GM19240 (cell line): ENCODE results near the gene GRK5.

ENCODE experiments used
- DNase-seq: peaks from one replicate; pipeline ENCODE4 v3.0.0; 2011; ENCODE audit warnings: low spot score; ENCODE audit not compliant: insufficient read length

The GRK5 gene

DNA sequence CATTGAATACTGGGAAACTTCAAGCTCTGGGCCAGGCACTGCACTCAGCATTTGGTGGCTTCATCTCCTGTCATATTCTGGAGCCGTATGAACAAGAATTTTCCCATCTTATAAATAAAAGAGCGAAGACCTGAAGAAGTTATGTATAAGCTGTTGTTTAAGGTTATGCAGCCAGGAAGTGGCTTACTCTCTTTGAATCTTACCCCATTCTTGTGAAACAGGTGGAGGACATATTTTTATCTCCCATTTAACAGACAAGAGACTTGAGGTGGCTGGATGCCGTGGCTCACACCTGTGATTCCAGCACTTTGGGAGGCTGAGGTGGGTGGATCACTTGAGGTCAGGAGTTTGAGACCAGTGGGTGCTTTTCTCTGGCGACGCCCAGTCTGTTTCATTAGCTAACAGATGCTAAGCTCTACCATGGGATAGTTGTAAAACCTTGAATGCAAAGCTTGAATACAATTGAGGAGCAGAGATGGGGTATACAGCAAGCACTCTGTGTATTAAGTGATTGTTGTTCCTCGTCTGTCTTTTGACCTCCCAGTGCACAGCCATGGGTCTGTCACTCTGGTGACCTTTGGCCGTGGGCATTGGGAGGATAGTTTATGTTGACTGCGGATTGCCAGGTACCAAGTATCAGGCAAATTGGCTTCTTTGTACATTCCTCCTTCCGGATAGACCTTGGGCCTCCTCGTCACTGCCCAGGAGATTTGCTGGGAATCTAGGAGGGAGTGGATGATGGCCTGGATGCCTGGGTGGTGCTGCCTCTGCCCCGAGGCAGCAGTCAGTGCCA lies 85.8 kb downstream of the GRK5 start:
- no peak for DNase-seq

- no peak for DNase-seq
Measured at GRCh38 chr10:119296703-119297102, 89.3 kb downstream of the GRK5 start.

DNA sequence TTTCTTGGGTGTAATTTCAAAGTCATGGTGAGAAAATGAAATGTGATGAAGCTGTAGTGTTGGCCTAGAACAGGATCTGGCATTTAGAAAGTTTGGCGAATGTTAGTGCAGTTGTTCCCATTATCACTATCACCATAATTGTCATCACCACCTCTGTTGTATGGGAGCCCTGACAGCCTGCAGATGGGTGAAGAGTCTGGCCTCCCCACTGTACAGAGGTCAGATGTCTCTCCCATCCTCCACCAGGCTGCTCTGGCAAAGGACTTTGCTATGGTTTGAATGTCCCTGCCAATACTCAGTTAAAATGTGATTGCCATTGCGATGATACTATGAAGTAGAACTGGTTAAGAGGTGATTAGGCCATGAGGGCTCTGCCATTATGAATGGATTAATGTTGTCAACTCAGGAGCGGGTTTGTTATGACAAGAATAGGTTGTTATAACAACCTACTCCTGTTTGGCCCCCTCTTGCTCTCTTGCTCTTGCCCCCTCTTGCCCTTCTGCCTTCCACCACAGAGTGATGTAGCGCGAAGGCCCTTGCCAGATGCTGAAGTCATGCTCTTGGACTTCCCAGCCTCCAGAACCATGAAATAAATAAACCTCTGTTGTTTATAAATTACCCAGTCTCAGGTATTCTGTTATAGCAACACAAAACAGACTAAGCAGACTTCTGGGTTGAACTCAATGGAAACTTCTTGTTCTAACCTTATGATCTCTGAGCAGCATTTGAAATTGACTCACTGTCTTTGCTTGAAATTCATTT lies 90.0 kb downstream of the GRK5 start:
- DNase-seq = no peak

DNA sequence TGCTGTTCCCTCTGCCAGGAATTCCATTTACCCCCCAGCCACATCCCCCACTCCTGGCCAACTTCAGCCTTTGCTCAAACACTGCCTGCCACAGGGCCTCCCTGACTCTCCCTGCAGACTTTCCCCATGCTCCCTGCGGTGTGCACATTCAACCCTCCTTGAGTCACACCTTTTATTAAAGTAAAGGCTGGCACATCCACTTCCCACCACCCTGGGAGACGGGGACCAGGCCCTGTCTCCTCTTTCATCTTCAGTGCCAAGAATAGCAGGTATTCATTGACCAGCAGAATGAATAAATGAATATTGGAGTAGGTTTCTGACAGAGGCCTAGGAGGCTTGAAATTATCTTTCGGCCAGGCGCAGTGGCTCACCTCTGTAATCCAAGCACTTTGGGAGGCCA lies 91.4 kb downstream of the GRK5 start:
- DNase-seq = no peak

DNA sequence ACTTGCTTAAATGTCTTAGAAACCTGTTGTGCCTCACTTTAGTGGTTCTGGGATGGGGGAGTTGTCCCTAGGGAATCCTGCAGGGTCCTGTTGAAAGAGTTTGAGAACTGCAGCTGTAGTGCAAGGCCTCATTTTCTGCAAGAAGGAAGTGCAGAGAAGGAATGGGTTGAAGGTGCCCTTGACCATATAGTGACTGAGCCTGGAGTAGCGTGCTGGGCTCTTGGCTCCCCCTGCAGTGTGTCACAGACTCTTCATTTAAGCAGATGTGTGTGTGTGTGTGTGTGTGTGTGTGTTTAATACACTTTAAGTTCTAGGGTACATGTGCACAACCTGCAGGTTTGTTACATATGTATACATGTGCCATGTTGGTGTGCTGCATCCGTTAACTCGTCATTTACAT lies 92.2 kb downstream of the GRK5 start:
- DNase-seq = no peak

DNA sequence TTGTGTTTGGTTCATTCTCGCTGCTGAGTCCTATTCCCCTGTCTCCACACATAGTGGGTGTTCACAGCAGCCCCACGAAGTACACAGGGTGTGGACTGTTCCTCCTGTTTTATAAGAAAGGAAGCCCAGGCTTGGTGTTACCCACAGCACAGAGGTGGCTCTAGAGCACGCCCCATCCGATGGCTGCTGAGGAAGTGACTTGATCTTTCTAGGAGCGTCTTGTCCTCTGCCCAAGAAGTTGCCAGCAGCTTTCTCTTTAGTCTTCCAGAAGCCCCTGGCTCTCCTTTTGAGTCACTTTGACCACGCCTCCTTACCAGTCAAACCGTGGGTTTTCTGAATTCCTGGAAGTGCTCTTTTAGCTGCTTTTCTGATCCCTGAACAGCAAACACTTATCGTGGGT lies 94.0 kb downstream of the GRK5 start:
- DNase-seq = no peak

GRCh38 chr10:119302172-119302571 lies 94.8 kb downstream of the GRK5 start:
- DNase-seq = no peak

- no peak for DNase-seq
Measured at GRCh38 chr10:119302591-119303253, 95.4 kb downstream of the GRK5 start.

- no peak for DNase-seq
Measured at GRCh38 chr10:119303886-119304285, 96.5 kb downstream of the GRK5 start.

DNA sequence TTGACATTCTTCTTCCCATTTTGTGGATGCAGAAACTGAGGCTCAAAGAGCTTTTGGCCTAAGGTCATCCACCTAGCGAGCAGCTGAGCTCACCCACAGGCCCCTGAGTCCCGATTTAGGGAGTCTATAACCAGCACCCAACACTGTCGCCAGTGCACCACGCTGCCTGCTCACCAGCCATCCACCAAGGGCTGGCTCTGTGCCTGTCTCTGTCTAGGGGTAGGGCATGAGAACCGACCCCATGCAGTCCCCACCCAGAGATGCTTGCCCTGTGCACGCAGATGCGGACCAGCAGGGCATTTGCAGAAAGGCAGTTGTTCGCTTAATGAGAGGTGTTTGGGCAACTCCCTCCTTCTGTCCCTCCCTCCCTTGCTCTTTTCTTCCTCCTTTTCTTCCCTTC lies 97.2 kb downstream of the GRK5 start:
- DNase-seq = no peak

DNA sequence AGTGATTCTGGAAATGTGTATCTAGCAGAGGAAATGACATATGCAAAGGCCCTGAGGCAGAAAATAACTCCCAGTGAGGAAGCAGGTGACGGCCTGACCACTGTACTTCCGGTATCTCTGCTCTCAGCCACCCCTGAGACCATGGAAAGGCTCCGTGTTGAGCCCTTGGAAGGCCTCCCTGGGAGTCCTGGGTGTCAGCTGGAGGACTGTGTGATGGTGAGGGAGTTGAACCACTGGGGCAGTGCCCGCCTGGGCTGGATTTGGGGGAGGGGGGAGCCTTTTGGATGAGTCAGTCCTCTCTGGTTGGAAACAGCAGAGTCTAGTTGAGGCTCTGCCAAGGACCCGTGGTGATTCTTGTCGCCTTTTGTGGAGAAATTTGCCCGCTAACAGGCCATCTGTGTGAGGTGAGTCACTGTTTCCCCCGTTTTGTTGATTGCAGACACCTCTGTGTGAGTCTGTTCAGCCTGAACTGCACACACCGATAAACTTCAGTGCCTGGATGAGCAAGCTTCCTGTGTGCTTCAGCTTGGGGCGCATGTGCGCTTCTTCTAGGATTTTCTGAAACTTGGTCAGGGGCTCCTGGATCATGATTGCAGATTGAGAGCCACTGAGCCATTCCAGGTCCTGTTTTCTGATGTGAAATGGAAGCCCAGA lies 98.6 kb downstream of the GRK5 start:
- DNase-seq = peak; percentile 45

GRCh38 chr10:119306514-119306951 lies 99.2 kb downstream of the GRK5 start:
- peak; percentile 84 for DNase-seq

GRCh38 chr10:119306986-119307392 lies 99.6 kb downstream of the GRK5 start:
- DNase-seq = no peak

- DNase-seq = no peak
Measured at GRCh38 chr10:119308089-119308488, 100.7 kb downstream of the GRK5 start.

DNA sequence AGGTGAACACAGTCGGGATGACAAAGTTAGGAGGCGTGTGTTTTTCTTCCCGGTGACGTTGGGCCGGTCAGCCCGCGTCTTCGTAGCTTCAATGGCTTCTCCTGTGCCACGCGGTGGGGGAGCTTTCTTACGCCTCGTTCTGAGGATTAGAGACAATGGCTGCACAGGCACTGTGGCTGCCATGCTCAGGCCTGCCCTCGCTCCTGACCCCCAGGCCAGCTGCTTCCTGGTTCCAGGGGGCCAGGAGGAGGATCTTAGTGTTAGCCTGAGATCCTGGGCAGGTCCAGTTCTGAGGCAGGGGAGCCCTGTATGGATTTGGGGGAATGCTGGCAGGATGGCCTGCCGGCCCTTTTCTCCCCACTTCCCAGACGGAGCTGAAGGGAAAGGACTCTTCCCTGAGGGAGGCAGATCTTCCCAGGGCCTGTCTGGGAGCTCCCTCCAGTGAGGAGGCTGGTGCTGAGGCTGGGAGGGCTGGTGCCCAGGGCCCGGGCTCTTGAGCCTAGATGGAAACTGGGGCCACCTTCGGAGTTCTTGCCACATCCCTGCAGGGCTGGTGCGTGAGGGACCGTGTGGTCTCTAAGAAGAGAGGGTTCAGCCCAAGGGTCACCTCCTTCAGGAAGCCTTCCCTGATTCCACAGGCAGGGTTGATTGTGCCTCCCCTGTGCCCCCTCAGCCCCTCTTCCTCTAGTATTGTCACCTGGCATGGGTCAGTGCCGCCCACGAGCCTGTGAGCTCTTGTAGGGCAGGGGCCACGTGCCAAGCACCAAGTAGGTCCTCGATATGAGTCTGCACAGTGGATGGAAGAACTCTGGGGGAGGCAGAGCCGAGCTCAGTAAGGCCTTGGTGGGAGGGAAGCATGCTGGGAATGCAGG lies 101.4 kb downstream of the GRK5 start:
- DNase-seq = no peak

DNA sequence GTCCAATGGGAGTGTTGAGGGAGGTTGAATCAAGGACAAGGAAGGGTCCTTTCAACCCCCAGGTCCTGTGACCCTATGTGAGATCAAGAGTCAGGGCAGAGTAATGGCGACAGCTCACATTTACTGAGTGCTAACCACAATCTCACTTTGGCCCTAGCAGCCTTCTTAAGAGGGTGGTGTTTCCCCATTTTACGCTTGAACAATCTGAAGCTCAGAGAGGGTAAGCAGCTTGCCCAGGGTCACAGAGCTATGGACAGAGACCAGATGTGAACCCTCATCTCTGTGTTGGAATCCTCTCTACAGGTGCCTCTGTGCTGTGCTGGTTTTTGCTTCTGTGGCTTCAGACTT lies 102.0 kb downstream of the GRK5 start:
- no peak for DNase-seq

- no peak for DNase-seq
Measured at GRCh38 chr10:119310806-119311205, 103.4 kb downstream of the GRK5 start.

- DNase-seq = no peak
Measured at GRCh38 chr10:119312241-119312640, 104.9 kb downstream of the GRK5 start.

DNA sequence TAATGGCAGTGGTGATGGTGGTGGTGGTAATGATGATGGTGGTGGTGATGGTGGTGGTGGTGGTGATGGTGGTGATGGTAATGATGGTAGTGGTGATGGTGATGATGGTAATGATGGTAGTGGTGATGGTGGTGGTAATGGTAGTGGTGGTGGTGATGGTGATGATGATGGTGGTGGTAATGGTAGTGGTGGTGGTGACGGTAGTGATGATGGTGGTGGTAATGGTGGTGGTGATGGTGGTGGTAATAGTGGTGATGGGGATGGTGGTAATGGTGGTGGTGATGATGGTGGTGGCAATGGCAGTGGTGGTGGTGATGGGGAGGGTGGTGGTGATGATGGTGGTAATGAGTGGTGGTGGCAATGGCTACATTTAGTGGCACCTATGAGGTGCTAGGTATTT lies 105.7 kb downstream of the GRK5 start:
- DNase-seq = no peak

DNA sequence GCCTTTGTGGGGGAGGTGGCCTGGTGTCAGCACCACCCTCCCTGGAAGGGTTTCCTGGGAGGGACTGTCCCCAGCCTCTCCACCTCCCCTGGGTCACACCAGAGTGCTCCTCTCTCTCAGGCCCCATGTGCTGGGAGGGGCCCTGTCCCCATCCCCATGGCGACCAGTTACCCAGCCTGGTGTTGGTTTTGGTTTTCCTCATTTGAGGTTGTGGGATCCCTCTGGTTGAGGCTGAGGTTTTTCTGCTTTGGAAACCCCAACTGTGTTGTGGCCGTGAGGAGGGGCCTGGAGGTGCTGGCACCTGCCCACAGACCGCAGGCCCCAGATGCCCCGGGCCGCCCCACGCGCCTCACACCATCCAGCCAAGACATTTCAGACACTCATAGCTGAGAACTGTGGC lies 106.3 kb downstream of the GRK5 start:
- peak; percentile 36 for DNase-seq

DNA sequence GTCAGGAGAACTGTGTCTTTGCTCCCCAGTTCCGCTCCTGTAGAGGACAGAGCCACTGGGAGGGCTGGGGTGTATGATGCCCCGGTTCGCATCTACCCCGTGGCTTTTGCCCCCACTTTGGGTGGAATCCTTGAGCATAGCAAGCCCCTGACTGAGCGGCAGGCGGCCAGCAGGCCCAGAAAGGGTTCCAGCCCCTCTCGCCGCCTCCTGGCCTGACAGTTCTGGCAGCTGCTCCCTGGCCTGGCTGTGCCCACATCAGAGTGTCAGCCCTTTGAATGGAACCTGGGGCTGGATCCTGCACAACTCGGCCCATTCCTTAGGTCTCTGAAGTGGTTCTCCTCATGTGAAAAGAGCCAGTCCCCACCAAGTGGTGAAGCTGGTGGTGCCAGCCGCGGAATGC lies 106.7 kb downstream of the GRK5 start:
- DNase-seq = no peak
